HUES48 (cell line): ENCODE measurements around the gene RLF.
A peak's percentile ranks its signal among the peaks of the same experiment; 100 is the strongest.

Experiments
- H3K27ac ChIP-seq: one replicate; pipeline ENCODE4 v1.7.0; 2013; ENCODE audit warnings: low read depth, low read length, inconsistent platforms
- H3K27me3 ChIP-seq: 2 replicates; pipeline ENCODE4 v1.6.1; 2013; ENCODE audit warnings: mild to moderate bottlenecking, low read length; ENCODE audit not compliant: control insufficient read depth, insufficient read depth
- H3K36me3 ChIP-seq: 2 replicates; pipeline ENCODE4 v1.6.1; 2013; ENCODE audit warnings: low read length; ENCODE audit not compliant: control insufficient read depth, insufficient read depth
- H3K4me1 ChIP-seq: 2 replicates; pipeline ENCODE4 v1.6.1; 2013; ENCODE audit warnings: mild to moderate bottlenecking, low read length; ENCODE audit not compliant: control insufficient read depth, insufficient read depth
- H3K4me3 ChIP-seq: 2 replicates; pipeline ENCODE4 v1.5.1; 2013; ENCODE audit warnings: mild to moderate bottlenecking, low read depth, low read length
- H3K9ac ChIP-seq: 2 replicates; pipeline ENCODE4 v1.6.1; 2013; ENCODE audit warnings: mild to moderate bottlenecking, low read depth, low read length, moderate library complexity
- H3K9me3 ChIP-seq: 2 replicates; pipeline ENCODE4 v1.6.1; 2013; ENCODE audit warnings: low read length; ENCODE audit not compliant: control insufficient read depth, insufficient read depth

RLF gene

GRCh38 chr1:40161125-40161887, at the start of gene RLF:
Gene RLF (plus strand): TSS chr1:40161387. CDS start chr1:40161400, 13 bp downstream.
- no peaks in the 10 kb centered on the region; the same call in 1 of the 2 replicates for H3K27me3 ChIP-seq
- H3K9me3 ChIP-seq: no peaks in the 10 kb centered on the region
- H3K36me3 ChIP-seq: no peaks in the 10 kb centered on the region
- peak within 1 kb of the TSS; percentile 92 for H3K4me3 ChIP-seq
- H3K9ac ChIP-seq: peak within 1 kb of the TSS; percentile 88
- H3K27ac ChIP-seq: peak within 1 kb of the TSS; percentile 92
- peaks cover 5% of the 10 kb centered on the region; the same call in 1 of the 2 replicates for H3K4me1 ChIP-seq

- Histone ChIP-seq H3K27me3 (no peaks in the 10 kb centered on the region), H3K9me3 (no peaks in the 10 kb centered on the region), H3K27ac (no peak overlapping the region), H3K36me3 (no peaks in the 10 kb centered on the region), H3K9ac (no peak overlapping the region), H3K4me1 (no peaks in the 10 kb centered on the region), H3K4me3 (no peak overlapping the region)
Observed at GRCh38 chr1:40114400-40114799, 46.8 kb upstream of the RLF start.

- H3K36me3 ChIP-seq: no peaks in the 10 kb centered on the region
- no peaks in the 10 kb centered on the region for H3K9me3 ChIP-seq
- no peaks in the 10 kb centered on the region for H3K27me3 ChIP-seq
- H3K4me3 ChIP-seq: no peak overlapping the region
- H3K27ac ChIP-seq: no peak overlapping the region
- H3K4me1 ChIP-seq: no peaks in the 10 kb centered on the region
- no peak overlapping the region for H3K9ac ChIP-seq
Observed at GRCh38 chr1:40120128-40120527, 41.1 kb upstream of the RLF start.

GRCh38 chr1:40122855-40123254, 38.3 kb upstream of the RLF start:
- H3K36me3 ChIP-seq: no peaks in the 10 kb centered on the region
- no peaks in the 10 kb centered on the region for H3K27me3 ChIP-seq
- H3K9ac ChIP-seq: no peak overlapping the region
- no peak overlapping the region for H3K4me3 ChIP-seq
- H3K27ac ChIP-seq: no peak overlapping the region
- H3K4me1 ChIP-seq: no peaks in the 10 kb centered on the region
- H3K9me3 ChIP-seq: no peaks in the 10 kb centered on the region

- Histone ChIP-seq H3K4me1 (no peaks in the 10 kb centered on the region), H3K27ac (no peak overlapping the region), H3K9me3 (no peaks in the 10 kb centered on the region), H3K36me3 (no peaks in the 10 kb centered on the region), H3K9ac (no peak overlapping the region), H3K4me3 (no peak overlapping the region), H3K27me3 (no peaks in the 10 kb centered on the region)
Observed at GRCh38 chr1:40130892-40131291, 30.3 kb upstream of the RLF start.

- H3K4me1 ChIP-seq: no peaks in the 10 kb centered on the region
- no peak overlapping the region for H3K4me3 ChIP-seq
- H3K27me3 ChIP-seq: no peaks in the 10 kb centered on the region
Observed at GRCh38 chr1:40132383-40133311, 28.5 kb upstream of the RLF start.

GRCh38 chr1:40133312-40133665, 27.9 kb upstream of the RLF start:
- H3K4me3 ChIP-seq: no peak overlapping the region
- no peaks in the 10 kb centered on the region for H3K4me1 ChIP-seq
- H3K36me3 ChIP-seq: no peaks in the 10 kb centered on the region
- no peak overlapping the region for H3K9ac ChIP-seq
- H3K9me3 ChIP-seq: no peaks in the 10 kb centered on the region
- H3K27ac ChIP-seq: no peak overlapping the region
- no peaks in the 10 kb centered on the region for H3K27me3 ChIP-seq

More at GRCh38 chr1:40132383-40133311, 28.5 kb upstream of the RLF start:
- Histone ChIP-seq H3K27ac (no peak overlapping the region), H3K36me3 (no peaks in the 10 kb centered on the region), H3K9me3 (no peaks in the 10 kb centered on the region), H3K9ac (no peak overlapping the region)

GRCh38 chr1:40133839-40134238, 27.3 kb upstream of the RLF start:
- no peak overlapping the region for H3K4me3 ChIP-seq
- H3K9ac ChIP-seq: no peak overlapping the region
- no peaks in the 10 kb centered on the region for H3K4me1 ChIP-seq
- H3K36me3 ChIP-seq: no peaks in the 10 kb centered on the region
- H3K27me3 ChIP-seq: no peaks in the 10 kb centered on the region
- no peak overlapping the region for H3K27ac ChIP-seq
- H3K9me3 ChIP-seq: no peaks in the 10 kb centered on the region

GRCh38 chr1:40140211-40140973, 20.8 kb upstream of the RLF start:
- H3K27ac ChIP-seq: no peak overlapping the region
- no peaks in the 10 kb centered on the region for H3K9me3 ChIP-seq
- H3K9ac ChIP-seq: no peak overlapping the region
- no peaks in the 10 kb centered on the region for H3K36me3 ChIP-seq
- peaks cover 10% of the 10 kb centered on the region; the same call in 1 of the 2 replicates for H3K4me1 ChIP-seq
- no peak overlapping the region for H3K4me3 ChIP-seq
- H3K27me3 ChIP-seq: peaks cover 3% of the 10 kb centered on the region; the same call in 1 of the 2 replicates

GRCh38 chr1:40141878-40142535, 19.2 kb upstream of the RLF start:
- peaks cover 10% of the 10 kb centered on the region; the same call in 1 of the 2 replicates for H3K4me1 ChIP-seq
- peak overlapping the region; percentile 36; the same call in 1 of the 2 replicates for H3K4me3 ChIP-seq
- H3K27ac ChIP-seq: no peak overlapping the region
- H3K9me3 ChIP-seq: no peaks in the 10 kb centered on the region
- H3K27me3 ChIP-seq: peaks cover 3% of the 10 kb centered on the region; the same call in 1 of the 2 replicates
- no peaks in the 10 kb centered on the region for H3K36me3 ChIP-seq
- H3K9ac ChIP-seq: no peak overlapping the region
